KMS-11 (cell line): ENCODE results near the gene MYH11.

Experiments
- H2AFZ ChIP-seq: fragments of 200-600 bp; sonication (generic); 2 replicates; pipeline ENCODE4 v1.6.1; 2016; ENCODE audit warnings: antibody characterized with exemption, mixed run types, low read depth
- H3K27ac ChIP-seq: fragments of 200-600 bp; sonication (generic); 2 replicates; pipeline ENCODE4 v1.6.1; 2016; ENCODE audit warnings: mild to moderate bottlenecking, mixed run types
- H3K27me3 ChIP-seq: fragments of 200-600 bp; sonication (generic); 2 replicates; pipeline ENCODE4 v1.6.1; 2017; ENCODE audit warnings: mild to moderate bottlenecking, low read depth, mixed run types, moderate library complexity; ENCODE audit not compliant: insufficient read depth
- H3K36me3 ChIP-seq: fragments of 200-600 bp; sonication (generic); 2 replicates; pipeline ENCODE4 v1.6.1; 2017; ENCODE audit warnings: mild to moderate bottlenecking, mixed run types; ENCODE audit not compliant: insufficient read depth
- H3K4me1 ChIP-seq: fragments of 200-600 bp; sonication (generic); 2 replicates; pipeline ENCODE4 v1.6.1; 2016; ENCODE audit warnings: mild to moderate bottlenecking, low read depth, mixed run types; ENCODE audit not compliant: poor library complexity, severe bottlenecking
- H3K4me2 ChIP-seq: fragments of 200-600 bp; sonication (generic); 2 replicates; pipeline ENCODE4 v1.7.0; 2016; ENCODE audit warnings: mild to moderate bottlenecking, mixed run types
- H3K4me3 ChIP-seq: fragments of 200-600 bp; sonication (generic); IDR thresholded peaks from 2 replicates; pipeline ENCODE4 v1.6.1; 2017; ENCODE audit warnings: low read depth, low read length, mixed read lengths; ENCODE audit not compliant: insufficient read depth
- H3K79me2 ChIP-seq: fragments of 200-600 bp; sonication (generic); 2 replicates; pipeline ENCODE4 v1.6.1; 2016; ENCODE audit warnings: low read depth, mixed run types; ENCODE audit not compliant: insufficient read depth
- H3K9ac ChIP-seq: fragments of 200-600 bp; sonication (generic); 2 replicates; pipeline ENCODE4 v1.6.1; 2016; ENCODE audit warnings: mild to moderate bottlenecking, mixed run types
- H4K20me1 ChIP-seq: fragments of 200-600 bp; sonication (generic); 2 replicates; pipeline ENCODE4 v1.6.1; 2016; ENCODE audit warnings: mild to moderate bottlenecking, mixed run types; ENCODE audit not compliant: insufficient read depth
- TF ChIP-seq, protein P1 (sequence below): fragments of 200-600 bp; sonication (generic); conservative IDR thresholded peaks from 2 replicates; pipeline ENCODE4 v1.6.1; 2017; ENCODE audit warnings: low read depth, mild to moderate bottlenecking, antibody characterized with exemption, low read length, moderate library complexity, mixed read lengths

The MYH11 gene

GRCh38 chr16:15856901-15857698, at the start of gene MYH11:
TSS of gene MYH11 (minus strand) at chr16:15857028. CDS start at chr16:15838252, 18,776 bp downstream.
- Histone ChIP-seq H4K20me1 (no peaks in the 10 kb centered on the region), H2AFZ (peak within 1 kb of the TSS; percentile 34), H3K9ac (no peak within 1 kb of the TSS), H3K4me1 (peaks cover 29% of the 10 kb centered on the region), H3K4me2 (peak within 1 kb of the TSS; percentile 76), H3K36me3 (no peaks in the 10 kb centered on the region), H3K27me3 (peaks cover 16% of the 10 kb centered on the region; the same call in 1 of the 2 replicates), H3K27ac (no peak within 1 kb of the TSS), H3K4me3 (no peak within 1 kb of the TSS), H3K79me2 (no peaks in the 10 kb centered on the region)
- TF ChIP-seq, protein P1, sequence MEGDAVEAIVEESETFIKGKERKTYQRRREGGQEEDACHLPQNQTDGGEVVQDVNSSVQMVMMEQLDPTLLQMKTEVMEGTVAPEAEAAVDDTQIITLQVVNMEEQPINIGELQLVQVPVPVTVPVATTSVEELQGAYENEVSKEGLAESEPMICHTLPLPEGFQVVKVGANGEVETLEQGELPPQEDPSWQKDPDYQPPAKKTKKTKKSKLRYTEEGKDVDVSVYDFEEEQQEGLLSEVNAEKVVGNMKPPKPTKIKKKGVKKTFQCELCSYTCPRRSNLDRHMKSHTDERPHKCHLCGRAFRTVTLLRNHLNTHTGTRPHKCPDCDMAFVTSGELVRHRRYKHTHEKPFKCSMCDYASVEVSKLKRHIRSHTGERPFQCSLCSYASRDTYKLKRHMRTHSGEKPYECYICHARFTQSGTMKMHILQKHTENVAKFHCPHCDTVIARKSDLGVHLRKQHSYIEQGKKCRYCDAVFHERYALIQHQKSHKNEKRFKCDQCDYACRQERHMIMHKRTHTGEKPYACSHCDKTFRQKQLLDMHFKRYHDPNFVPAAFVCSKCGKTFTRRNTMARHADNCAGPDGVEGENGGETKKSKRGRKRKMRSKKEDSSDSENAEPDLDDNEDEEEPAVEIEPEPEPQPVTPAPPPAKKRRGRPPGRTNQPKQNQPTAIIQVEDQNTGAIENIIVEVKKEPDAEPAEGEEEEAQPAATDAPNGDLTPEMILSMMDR = no peak

- no peaks in the 10 kb centered on the region for H3K36me3 ChIP-seq
- no peaks in the 10 kb centered on the region for H3K27me3 ChIP-seq
- no peak overlapping the region for H3K4me2 ChIP-seq
- no peaks in the 10 kb centered on the region for H3K79me2 ChIP-seq
- no peak overlapping the region for H3K9ac ChIP-seq
- TF ChIP-seq, protein P1 = no peak
- no peaks in the 10 kb centered on the region for H4K20me1 ChIP-seq
- H3K27ac ChIP-seq = no peak overlapping the region
- no peaks in the 10 kb centered on the region for H3K4me1 ChIP-seq
- H3K4me3 ChIP-seq = no peak overlapping the region
- H2AFZ ChIP-seq = no peak overlapping the region
Observed at GRCh38 chr16:15906439-15906838, 49.6 kb upstream of the MYH11 start.

GRCh38 chr16:15903960-15904359, 47.1 kb upstream of the MYH11 start:
- TF ChIP-seq, protein P1 = no peak
- peaks cover 18% of the 10 kb centered on the region for H3K4me1 ChIP-seq

GRCh38 chr16:15900901-15901500, 44.2 kb upstream of the MYH11 start:
- no peak overlapping the region for H3K9ac ChIP-seq
- H2AFZ ChIP-seq = no peak overlapping the region
- no peak overlapping the region for H3K27ac ChIP-seq
- no peaks in the 10 kb centered on the region for H4K20me1 ChIP-seq
- no peaks in the 10 kb centered on the region for H3K36me3 ChIP-seq
- H3K4me3 ChIP-seq = no peak overlapping the region
- TF ChIP-seq, protein P1 = no peak
- peaks cover 46% of the 10 kb centered on the region for H3K4me1 ChIP-seq
- no peak overlapping the region for H3K4me2 ChIP-seq
- no peaks in the 10 kb centered on the region for H3K79me2 ChIP-seq
- no peaks in the 10 kb centered on the region for H3K27me3 ChIP-seq

More at GRCh38 chr16:15903960-15904359, 47.1 kb upstream of the MYH11 start:
- H3K79me2 ChIP-seq = no peaks in the 10 kb centered on the region
- H3K4me2 ChIP-seq = no peak overlapping the region
- H3K4me3 ChIP-seq = no peak overlapping the region
- H4K20me1 ChIP-seq = no peaks in the 10 kb centered on the region
- H3K27me3 ChIP-seq = no peaks in the 10 kb centered on the region
- H3K27ac ChIP-seq = no peak overlapping the region
- H3K36me3 ChIP-seq = no peaks in the 10 kb centered on the region
- H3K9ac ChIP-seq = no peak overlapping the region
- H2AFZ ChIP-seq = no peak overlapping the region
